ENCODE data around the gene DNM2.

The DNM2 gene

GRCh38 chr19:10691178-10691881, 26.5 kb upstream of the DNM2 start:
- no peak for DNase-seq

GRCh38 chr19:10691883-10692282, 26.0 kb upstream of the DNM2 start:
- DNase-seq: no peak

GRCh38 chr19:10692673-10693264, 25.1 kb upstream of the DNM2 start:
- DNase-seq: no peak

GRCh38 chr19:10694706-10695307, 23.1 kb upstream of the DNM2 start:
- DNase-seq: no peak

GRCh38 chr19:10695401-10696398, 22.2 kb upstream of the DNM2 start:
- peak; percentile 99 for DNase-seq

- no peak for DNase-seq
Measured at GRCh38 chr19:10699650-10700335, 18.1 kb upstream of the DNM2 start.

GRCh38 chr19:10701955-10702525, 15.8 kb upstream of the DNM2 start:
- DNase-seq: no peak

- DNase-seq: no peak
Measured at GRCh38 chr19:10706990-10707389, 10.9 kb upstream of the DNM2 start.

GRCh38 chr19:10707440-10707839, 10.4 kb upstream of the DNM2 start:
- DNase-seq: no peak

GRCh38 chr19:10708291-10708690, 9.6 kb upstream of the DNM2 start:
- DNase-seq: no peak

GRCh38 chr19:10712045-10712444, 5.8 kb upstream of the DNM2 start:
- DNase-seq: no peak

- DNase-seq: no peak
Measured at GRCh38 chr19:10712754-10713153, 5.1 kb upstream of the DNM2 start.

GRCh38 chr19:10713317-10713716, 4.6 kb upstream of the DNM2 start:
- DNase-seq: no peak

- DNase-seq: no peak
Measured at GRCh38 chr19:10717054-10717355, 874 bp upstream of the DNM2 start.

- peak; percentile 70 for DNase-seq
Measured at GRCh38 chr19:10718205-10719196, 622 bp downstream of the DNM2 start.

GRCh38 chr19:10719466-10719961, 1.6 kb downstream of the DNM2 start:
- DNase-seq: no peak

GRCh38 chr19:10720607-10721125, 2.8 kb downstream of the DNM2 start:
- no peak for DNase-seq

GRCh38 chr19:10723591-10723990, 5.7 kb downstream of the DNM2 start:
- no peak for DNase-seq

GRCh38 chr19:10724573-10725071, 6.7 kb downstream of the DNM2 start:
- DNase-seq: no peak

- DNase-seq: no peak
Measured at GRCh38 chr19:10725415-10725814, 7.5 kb downstream of the DNM2 start.

Data from islet precursor cell (in vitro differentiated cells).